MM.1S (cell line): ENCODE results near the gene WNT2.

Experiments
- CTCF ChIP-seq: fragments of 300-600 bp; sonication (generic); IDR thresholded peaks from 2 replicates; pipeline ENCODE4 v1.5.1; 2016; ENCODE audit warnings: antibody characterized with exemption, low read length, mixed read lengths
- EZH2 ChIP-seq: fragments of 300-600 bp; sonication (generic); optimal IDR thresholded peaks from 2 replicates; pipeline ENCODE3; 2017; ENCODE audit warnings: low read depth, mild to moderate bottlenecking, antibody characterized with exemption, low read length, mixed read lengths

GRCh38 chr7:117250801-117251200 lies 72.1 kb downstream of the WNT2 start:
- TF ChIP-seq EZH2 (no peak), CTCF (no peak)
